RPMI7951 (cell line): ENCODE measurements around the gene CAMTA1. TPM values are rescaled to one million over a fixed set of nuclear protein-coding genes. Genes with fewer than 3 reads are reported as not detected.
A peak's percentile ranks its signal among the peaks of the same experiment; 100 is the strongest.
"Not testable (repeated sequence)": the region's sequence is repeated elsewhere in the genome, so short reads cannot be mapped to it uniquely, and the experiment has no call there.

ENCODE experiments used
- DNase-seq: peaks from one replicate; pipeline ENCODE4 v3.0.0-alpha.2; 2012; ENCODE audit warnings: low read depth
- total RNA-seq: library from RNA; depleted of rRNA; stranded (reverse); fragments of >200 nt; shearing (Covaris generic); gene quantifications from 2 replicates; pipeline ENCODE4 v1.2.3, GENCODE V29; 2014

The CAMTA1 gene
- total RNA-seq, 1 experiment from 2014 or later, result 91.0 TPM

GRCh38 chr1:6907201-6907600 is 121.9 kb downstream of the CAMTA1 start:
- DNase-seq, result no peak

- DNase-seq, result no peak
These were observed 122.6 kb downstream of the CAMTA1 start for GRCh38 chr1:6907676-6908434.

GRCh38 chr1:6909401-6909800 is 124.1 kb downstream of the CAMTA1 start:
- no peak for DNase-seq

- DNase-seq, result no peak
These were observed 124.6 kb downstream of the CAMTA1 start for GRCh38 chr1:6909857-6910256.

GRCh38 chr1:6911021-6911941 is 126.0 kb downstream of the CAMTA1 start:
- DNase-seq, result no peak

GRCh38 chr1:6911974-6912373 is 126.7 kb downstream of the CAMTA1 start:
- DNase-seq, result no peak

GRCh38 chr1:6912518-6912917 is 127.3 kb downstream of the CAMTA1 start:
- DNase-seq, result no peak

- no peak for DNase-seq
These were observed 127.8 kb downstream of the CAMTA1 start for GRCh38 chr1:6913086-6913485.

- DNase-seq, result no peak
These were observed 129.5 kb downstream of the CAMTA1 start for GRCh38 chr1:6914706-6915105.

GRCh38 chr1:6915999-6916565 is 130.8 kb downstream of the CAMTA1 start:
- DNase-seq, result no peak

GRCh38 chr1:6917067-6917466 is 131.8 kb downstream of the CAMTA1 start:
- no peak for DNase-seq

- no peak for DNase-seq
These were observed 133.1 kb downstream of the CAMTA1 start for GRCh38 chr1:6918186-6918924.

- no peak for DNase-seq
These were observed 133.8 kb downstream of the CAMTA1 start for GRCh38 chr1:6918925-6919511.

- DNase-seq, result not testable (repeated sequence)
These were observed 136.3 kb downstream of the CAMTA1 start for GRCh38 chr1:6921506-6921905.

- peak; percentile 83 for DNase-seq
These were observed 137.1 kb downstream of the CAMTA1 start for GRCh38 chr1:6922096-6922931.

- DNase-seq, result no peak
These were observed 137.8 kb downstream of the CAMTA1 start for GRCh38 chr1:6923012-6923411.

GRCh38 chr1:6923416-6923815 is 138.2 kb downstream of the CAMTA1 start:
- no peak for DNase-seq

- no peak for DNase-seq
These were observed 139.0 kb downstream of the CAMTA1 start for GRCh38 chr1:6923955-6924881.

- DNase-seq, result no peak
These were observed 139.6 kb downstream of the CAMTA1 start for GRCh38 chr1:6924891-6925290.
